Neural progenitor cell (in vitro differentiated cells): ENCODE measurements around the gene TBC1D14. TPM values are rescaled to one million over a fixed set of nuclear protein-coding genes. Genes with fewer than 3 reads are reported as not detected.

Experiments
- DNase-seq: peaks from one replicate; pipeline ENCODE4 v3.0.0-alpha.2; 2016; ENCODE audit warnings: low spot score
- H2AFZ ChIP-seq: fragments of 200-600 bp; sonication (generic); replicated peaks from 2 replicates; pipeline ENCODE4 v1.6.1; 2016; ENCODE audit warnings: antibody characterized with exemption
- H3F3A ChIP-seq: fragments of 200-600 bp; sonication (generic); 2 replicates; pipeline ENCODE4 v1.6.1; 2016; ENCODE audit warnings: antibody characterized with exemption, low read depth
- H3K27ac ChIP-seq: fragments of 200-600 bp; sonication (generic); 2 replicates; pipeline ENCODE4 v1.5.1; 2016; ENCODE audit warnings: mild to moderate bottlenecking
- H3K27me3 ChIP-seq: fragments of 200-600 bp; sonication (generic); 2 replicates; pipeline ENCODE4 v1.6.1; 2016; ENCODE audit warnings: mild to moderate bottlenecking, moderate library complexity
- H3K36me3 ChIP-seq: fragments of 200-600 bp; sonication (generic); 2 replicates; pipeline ENCODE4 v1.5.1; 2016
- H3K4me1 ChIP-seq: fragments of 200-600 bp; sonication (generic); 2 replicates; pipeline ENCODE4 v1.6.1; 2016; ENCODE audit warnings: mixed run types
- H3K4me2 ChIP-seq: fragments of 200-600 bp; sonication (generic); 2 replicates; pipeline ENCODE4 v1.6.1; 2016
- H3K4me3 ChIP-seq: fragments of 200-600 bp; sonication (generic); 2 replicates; pipeline ENCODE4 v1.5.1; 2016
- H3K79me2 ChIP-seq: fragments of 200-600 bp; sonication (generic); 2 replicates; pipeline ENCODE4 v1.6.1; 2016; ENCODE audit warnings: low read depth
- H3K9ac ChIP-seq: fragments of 200-600 bp; sonication (generic); 2 replicates; pipeline ENCODE4 v1.6.1; 2016
- H3K9me3 ChIP-seq: fragments of 200-600 bp; sonication (generic); 2 replicates; pipeline ENCODE4 v1.5.1; 2016; ENCODE audit warnings: low read depth
- H4K20me1 ChIP-seq: fragments of 200-600 bp; sonication (generic); 2 replicates; pipeline ENCODE4 v1.6.1; 2016; ENCODE audit warnings: low read depth
- H3K27ac Mint-ChIP-seq: 3 replicates; pipeline ENCODE4 v1.8.0; 2021; ENCODE audit warnings: mixed read lengths
- H3K27me3 Mint-ChIP-seq: 2 replicates; pipeline ENCODE4 v1.8.0; 2022; ENCODE audit warnings: low read depth, mild to moderate bottlenecking, inconsistent platforms, moderate library complexity, mixed read lengths; ENCODE audit not compliant: insufficient read depth
- H3K36me3 Mint-ChIP-seq: 3 replicates; pipeline ENCODE4 v1.8.0; 2021; ENCODE audit warnings: mixed read lengths
- H3K4me1 Mint-ChIP-seq: 3 replicates; pipeline ENCODE4 v1.8.0; 2021; ENCODE audit warnings: mixed read lengths
- H3K4me3 Mint-ChIP-seq: 3 replicates; pipeline ENCODE4 v1.8.0; 2021; ENCODE audit warnings: mild to moderate bottlenecking, moderate library complexity, mixed read lengths
- H3K9me3 Mint-ChIP-seq: 3 replicates; pipeline ENCODE4 v1.8.0; 2020; ENCODE audit warnings: mixed read lengths
- EZH2 ChIP-seq: fragments of 200-600 bp; sonication (generic); IDR thresholded peaks from 2 replicates; pipeline ENCODE4 v1.6.1; 2017; ENCODE audit warnings: antibody characterized with exemption, mild to moderate bottlenecking, moderate library complexity
- EZH2phosphoT487 ChIP-seq: fragments of 200-600 bp; sonication (generic); IDR thresholded peaks from 2 replicates; pipeline ENCODE4 v1.6.1; 2017; ENCODE audit warnings: antibody characterized with exemption
- total RNA-seq: library from RNA; depleted of rRNA; stranded (reverse); fragments of >200 nt; gene quantifications from 2 replicates; pipeline ENCODE4 v1.2.3, GENCODE V29; 2015; ENCODE audit warnings: low replicate concordance
- TF ChIP-seq, protein P1 (sequence below): fragments of 200-600 bp; sonication (generic); IDR thresholded peaks from 2 replicates; pipeline ENCODE4 v1.5.1; 2017; ENCODE audit warnings: antibody characterized with exemption, mild to moderate bottlenecking

The TBC1D14 gene
- total RNA-seq, 1 donor from 2014 or later, result 47.9 TPM

DNA sequence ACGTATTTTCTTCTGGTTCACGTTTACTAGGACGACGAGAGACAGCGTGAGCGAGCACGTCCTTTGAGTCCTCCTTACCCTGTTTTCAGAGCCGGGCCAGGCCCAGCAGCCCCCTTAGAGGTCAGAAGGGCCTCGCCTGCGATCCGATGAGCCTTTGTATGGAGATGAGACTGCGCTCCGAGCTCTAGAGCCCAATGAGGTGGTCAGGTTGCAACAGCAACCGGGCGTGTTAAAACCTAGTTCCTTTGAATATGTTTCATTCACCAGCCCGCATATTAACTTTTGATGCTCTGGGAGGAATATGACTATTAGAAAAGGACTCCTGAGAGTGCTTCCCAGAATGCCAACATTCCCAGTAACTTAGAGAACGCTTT, 77.9 kb downstream of the TBC1D14 start:
- Histone ChIP-seq H3K9ac (peak overlapping the region; percentile 69), H3K9me3 (no peaks in the 10 kb centered on the region), H2AFZ (peak overlapping the region; percentile 84), H3K4me3 (peak overlapping the region; percentile 95), H4K20me1 (peaks cover 82% of the 10 kb centered on the region), H3F3A (peaks cover 21% of the 10 kb centered on the region), H3K4me1 (peaks cover 32% of the 10 kb centered on the region), H3K36me3 (no peaks in the 10 kb centered on the region), H3K27ac (peak overlapping the region; percentile 62), H3K27me3 (no peaks in the 10 kb centered on the region), H3K4me2 (peak overlapping the region; percentile 100), H3K79me2 (peaks cover 85% of the 10 kb centered on the region)
- H3K4me1 Mint-ChIP-seq, result peaks cover 50% of the 10 kb centered on the region
- H3K36me3 Mint-ChIP-seq, result peaks cover 2% of the 10 kb centered on the region
- peak overlapping the region; percentile 96 for H3K27ac Mint-ChIP-seq
- H3K27me3 Mint-ChIP-seq, result peaks cover 4% of the 10 kb centered on the region
- TF ChIP-seq EZH2phosphoT487 (no peak), EZH2 (no peak)
- TF ChIP-seq, protein P1, sequence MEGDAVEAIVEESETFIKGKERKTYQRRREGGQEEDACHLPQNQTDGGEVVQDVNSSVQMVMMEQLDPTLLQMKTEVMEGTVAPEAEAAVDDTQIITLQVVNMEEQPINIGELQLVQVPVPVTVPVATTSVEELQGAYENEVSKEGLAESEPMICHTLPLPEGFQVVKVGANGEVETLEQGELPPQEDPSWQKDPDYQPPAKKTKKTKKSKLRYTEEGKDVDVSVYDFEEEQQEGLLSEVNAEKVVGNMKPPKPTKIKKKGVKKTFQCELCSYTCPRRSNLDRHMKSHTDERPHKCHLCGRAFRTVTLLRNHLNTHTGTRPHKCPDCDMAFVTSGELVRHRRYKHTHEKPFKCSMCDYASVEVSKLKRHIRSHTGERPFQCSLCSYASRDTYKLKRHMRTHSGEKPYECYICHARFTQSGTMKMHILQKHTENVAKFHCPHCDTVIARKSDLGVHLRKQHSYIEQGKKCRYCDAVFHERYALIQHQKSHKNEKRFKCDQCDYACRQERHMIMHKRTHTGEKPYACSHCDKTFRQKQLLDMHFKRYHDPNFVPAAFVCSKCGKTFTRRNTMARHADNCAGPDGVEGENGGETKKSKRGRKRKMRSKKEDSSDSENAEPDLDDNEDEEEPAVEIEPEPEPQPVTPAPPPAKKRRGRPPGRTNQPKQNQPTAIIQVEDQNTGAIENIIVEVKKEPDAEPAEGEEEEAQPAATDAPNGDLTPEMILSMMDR, result no peak
- H3K4me3 Mint-ChIP-seq, result peak overlapping the region; percentile 98
- DNase-seq, result peak; percentile 68
- H3K9me3 Mint-ChIP-seq, result no peaks in the 10 kb centered on the region

DNA sequence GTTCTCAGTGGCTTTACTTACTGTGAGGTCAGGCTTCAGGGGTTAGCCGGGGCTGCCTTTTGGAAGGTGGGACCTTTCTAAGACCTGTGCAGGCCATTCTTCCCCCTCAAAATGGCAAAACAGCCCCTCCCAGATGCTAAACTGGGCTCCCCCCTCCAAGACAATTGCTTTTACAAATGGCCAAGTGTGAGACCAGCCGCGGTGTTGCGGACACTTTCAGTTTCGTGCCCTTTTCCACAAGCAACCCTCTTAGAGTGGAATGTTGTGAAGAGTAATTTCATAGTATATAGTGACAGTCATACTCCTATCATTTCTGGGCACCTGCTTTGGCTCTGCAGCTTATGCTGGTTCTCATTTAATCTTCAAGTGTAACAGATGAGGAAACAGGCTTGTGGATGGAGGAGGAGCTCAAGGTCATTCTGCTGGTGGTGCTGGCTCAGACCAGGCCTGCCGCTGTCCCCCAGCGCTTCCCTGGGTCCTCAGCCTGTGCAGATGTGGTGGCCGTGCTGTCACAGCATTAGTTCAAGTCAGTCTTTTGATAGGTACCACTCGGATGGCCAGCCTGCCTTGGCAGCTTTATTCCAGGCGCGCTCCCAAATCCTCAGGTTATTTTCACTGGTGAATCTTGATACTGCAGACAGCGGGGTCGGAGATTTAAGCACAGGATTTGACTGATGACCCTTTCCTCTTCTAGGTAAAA, 78.5 kb downstream of the TBC1D14 start:
- Histone ChIP-seq H3K4me2 (peak overlapping the region; percentile 100), H3K79me2 (peaks cover 91% of the 10 kb centered on the region), H3K27me3 (no peaks in the 10 kb centered on the region), H2AFZ (no peak overlapping the region), H3K9me3 (no peaks in the 10 kb centered on the region), H4K20me1 (peaks cover 88% of the 10 kb centered on the region), H3K9ac (peak overlapping the region; percentile 69), H3K4me3 (peak overlapping the region; percentile 95), H3F3A (peaks cover 21% of the 10 kb centered on the region), H3K36me3 (no peaks in the 10 kb centered on the region), H3K4me1 (peaks cover 32% of the 10 kb centered on the region), H3K27ac (no peak overlapping the region)
- H3K9me3 Mint-ChIP-seq, result no peaks in the 10 kb centered on the region
- peaks cover 4% of the 10 kb centered on the region for H3K27me3 Mint-ChIP-seq
- no peak for DNase-seq
- peaks cover 5% of the 10 kb centered on the region for H3K36me3 Mint-ChIP-seq
- no peak overlapping the region for H3K27ac Mint-ChIP-seq
- no peak for TF ChIP-seq EZH2
- TF ChIP-seq, protein P1, result no peak
- no peak for TF ChIP-seq EZH2phosphoT487
- H3K4me3 Mint-ChIP-seq, result peak overlapping the region; percentile 98
- peaks cover 53% of the 10 kb centered on the region for H3K4me1 Mint-ChIP-seq

DNA sequence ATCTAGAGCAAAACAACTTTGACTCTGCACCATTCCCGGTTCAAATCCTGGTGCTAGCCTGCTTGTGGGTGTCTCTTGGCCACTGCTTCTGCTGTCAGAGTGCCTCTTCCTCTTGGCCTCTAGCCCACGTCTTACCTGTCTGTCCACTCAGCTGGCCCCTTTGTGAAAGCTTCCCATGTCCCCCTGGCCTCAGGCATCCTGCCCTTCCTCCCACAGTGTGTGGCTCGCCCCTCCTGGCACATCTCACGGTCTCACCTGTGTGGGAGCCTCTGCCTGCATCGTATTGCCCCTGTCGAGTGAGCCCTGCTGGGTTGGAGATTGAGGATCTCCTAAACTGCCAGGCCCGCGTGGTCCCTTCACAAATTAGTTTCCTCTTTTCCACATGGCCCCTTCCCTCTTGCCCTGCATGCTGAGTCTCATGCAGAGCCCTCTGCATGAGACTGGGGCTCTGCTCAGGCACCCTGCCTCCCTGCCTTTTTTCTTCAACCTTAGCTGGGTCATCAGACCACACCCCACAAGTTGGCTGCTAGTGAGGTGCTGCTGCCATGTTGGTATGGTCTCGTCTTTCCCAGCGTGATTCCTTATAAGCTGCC, 79.8 kb downstream of the TBC1D14 start:
- Mint-ChIP-seq H3K27ac (peak overlapping the region; percentile 17), H3K9me3 (no peaks in the 10 kb centered on the region), H3K4me1 (peaks cover 57% of the 10 kb centered on the region), H3K4me3 (peak overlapping the region; percentile 64), H3K27me3 (peaks cover 4% of the 10 kb centered on the region), H3K36me3 (peaks cover 10% of the 10 kb centered on the region)
- H3K9ac ChIP-seq, result no peak overlapping the region
- TF ChIP-seq, protein P1, result no peak
- TF ChIP-seq EZH2phosphoT487, result no peak
- no peak for TF ChIP-seq EZH2
- DNase-seq, result no peak
- no peak overlapping the region for H3K27ac ChIP-seq
- no peaks in the 10 kb centered on the region for H3K36me3 ChIP-seq
- peaks cover 32% of the 10 kb centered on the region for H3K4me1 ChIP-seq
- peaks cover 89% of the 10 kb centered on the region for H4K20me1 ChIP-seq
- H3F3A ChIP-seq, result peaks cover 21% of the 10 kb centered on the region
- no peak overlapping the region for H2AFZ ChIP-seq
- no peak overlapping the region for H3K4me3 ChIP-seq
- no peaks in the 10 kb centered on the region for H3K9me3 ChIP-seq
- H3K27me3 ChIP-seq, result no peaks in the 10 kb centered on the region
- H3K79me2 ChIP-seq, result peaks cover 86% of the 10 kb centered on the region
- H3K4me2 ChIP-seq, result no peak overlapping the region
